Activated CD8-positive, alpha-beta T cell treated with anti-CD3 and anti-CD28 coated beads for 36 hours (primary cell): ENCODE results near the gene NDUFAF5. TPM values are rescaled to one million over a fixed set of nuclear protein-coding genes. Genes with fewer than 3 reads are reported as not detected.
A peak's percentile ranks its signal among the peaks of the same experiment; 100 is the strongest.

Experiments
- ATAC-seq: fragments of 200-7000 bp; cut with Tn5 transposase; one replicate; pipeline ENCODE4 v1.10.0; 2021; ENCODE audit warnings: mild to moderate bottlenecking, moderate library complexity
- CTCF ChIA-PET: fragments of 350-600 bp; sonication (Branson Sonifier 250); formaldehyde crosslinking; loops from one replicate; lab custom pipeline; 2021; ENCODE audit warnings: antibody characterized with exemption; lab: Charles Lee
- POLR2A ChIA-PET: fragments of 350-600 bp; sonication (Branson Sonifier 250); formaldehyde crosslinking; loops from one replicate; lab custom pipeline; 2021; ENCODE audit warnings: antibody characterized with exemption; lab: Charles Lee
- DNase-seq: peaks from one replicate; pipeline ENCODE4 v3.0.0-alpha.2; 2020
- H3K27ac Mint-ChIP-seq: one replicate; pipeline ENCODE4 v1.8.0; 2021; ENCODE audit warnings: mild to moderate bottlenecking, mixed read lengths
- H3K27me3 Mint-ChIP-seq: one replicate; pipeline ENCODE4 v1.8.0; 2021; ENCODE audit warnings: mixed read lengths
- H3K36me3 Mint-ChIP-seq: one replicate; pipeline ENCODE4 v1.8.0; 2021; ENCODE audit warnings: low read depth, mixed read lengths
- H3K4me1 Mint-ChIP-seq: one replicate; pipeline ENCODE4 v1.8.0; 2021; ENCODE audit warnings: low read depth, mixed read lengths
- H3K4me3 Mint-ChIP-seq: one replicate; pipeline ENCODE4 v1.8.0; 2021; ENCODE audit warnings: mild to moderate bottlenecking, moderate library complexity, mixed read lengths
- H3K9me3 Mint-ChIP-seq: one replicate; pipeline ENCODE4 v1.8.0; 2021; ENCODE audit warnings: mixed read lengths
- intact Hi-C: fragments of 100-400 bp; cut with micrococcal nuclease; formaldehyde crosslinking; loops from one replicate; pipeline ENCODE4 v1.10.0; 2022
- total RNA-seq, 2 experiments: library from RNA; stranded (reverse); gene quantifications; one replicate each; pipeline ENCODE4 v1.2.3, GENCODE V29; 2021
- TF ChIP-seq, protein P1 (sequence below): fragments of 200-600 bp; IDR thresholded peaks from one replicate; pipeline ENCODE4 v1.8.0; 2022; ENCODE audit warnings: antibody characterized with exemption, mild to moderate bottlenecking

Gene NDUFAF5
- total RNA-seq, 2 experiments from 2014 or later, result 25.9 to 28.4 TPM

- H3K27me3 Mint-ChIP-seq, result no peaks in the 10 kb centered on the region
- H3K4me1 Mint-ChIP-seq, result peaks cover 40% of the 10 kb centered on the region
- DNase-seq (no peak), ATAC-seq (peak; percentile 83)
- intact Hi-C loops, result loop anchor here (10.0 kb wide), 1 partner anchor 142 kb away; the partner anchor contains the start of gene TASP1
- no peak overlapping the region for H3K4me3 Mint-ChIP-seq
- TF ChIP-seq, protein P1, sequence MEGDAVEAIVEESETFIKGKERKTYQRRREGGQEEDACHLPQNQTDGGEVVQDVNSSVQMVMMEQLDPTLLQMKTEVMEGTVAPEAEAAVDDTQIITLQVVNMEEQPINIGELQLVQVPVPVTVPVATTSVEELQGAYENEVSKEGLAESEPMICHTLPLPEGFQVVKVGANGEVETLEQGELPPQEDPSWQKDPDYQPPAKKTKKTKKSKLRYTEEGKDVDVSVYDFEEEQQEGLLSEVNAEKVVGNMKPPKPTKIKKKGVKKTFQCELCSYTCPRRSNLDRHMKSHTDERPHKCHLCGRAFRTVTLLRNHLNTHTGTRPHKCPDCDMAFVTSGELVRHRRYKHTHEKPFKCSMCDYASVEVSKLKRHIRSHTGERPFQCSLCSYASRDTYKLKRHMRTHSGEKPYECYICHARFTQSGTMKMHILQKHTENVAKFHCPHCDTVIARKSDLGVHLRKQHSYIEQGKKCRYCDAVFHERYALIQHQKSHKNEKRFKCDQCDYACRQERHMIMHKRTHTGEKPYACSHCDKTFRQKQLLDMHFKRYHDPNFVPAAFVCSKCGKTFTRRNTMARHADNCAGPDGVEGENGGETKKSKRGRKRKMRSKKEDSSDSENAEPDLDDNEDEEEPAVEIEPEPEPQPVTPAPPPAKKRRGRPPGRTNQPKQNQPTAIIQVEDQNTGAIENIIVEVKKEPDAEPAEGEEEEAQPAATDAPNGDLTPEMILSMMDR, result no peak
- CTCF ChIA-PET, result interaction anchor here (1.3 to 2.5 kb wide), 4 partner anchors 11 to 231 kb away, joined by 4 to 9 read pairs (median 6); no protein-coding TSS in a partner anchor
- no peaks in the 10 kb centered on the region for H3K9me3 Mint-ChIP-seq
- H3K36me3 Mint-ChIP-seq, result peaks cover 46% of the 10 kb centered on the region
- POLR2A ChIA-PET, result no interaction called here
- peak overlapping the region; percentile 67 for H3K27ac Mint-ChIP-seq
Measured at GRCh38 chr20:13777171-13777601, 7.6 kb upstream of the NDUFAF5 start.

- H3K9me3 Mint-ChIP-seq, result no peaks in the 10 kb centered on the region
- TF ChIP-seq, protein P1, result no peak
- peaks cover 54% of the 10 kb centered on the region for H3K4me1 Mint-ChIP-seq
- H3K27me3 Mint-ChIP-seq, result no peaks in the 10 kb centered on the region
- ChIA-PET CTCF (no interaction called here), POLR2A (no interaction called here)
- intact Hi-C loops, result loop anchor here (10.0 kb wide), 1 partner anchor 144 kb away; the partner anchor contains the start of gene TASP1
- no peak overlapping the region for H3K27ac Mint-ChIP-seq
- peaks cover 47% of the 10 kb centered on the region for H3K36me3 Mint-ChIP-seq
- DNase-seq (no peak), ATAC-seq (no peak)
- no peak overlapping the region for H3K4me3 Mint-ChIP-seq
Measured at GRCh38 chr20:13778827-13779226, 6.0 kb upstream of the NDUFAF5 start.

GRCh38 chr20:13783528-13783927 is 1.3 kb upstream of the NDUFAF5 start:
- TF ChIP-seq, protein P1, result no peak
- ChIA-PET POLR2A (interaction anchor here (1.1 to 1.3 kb wide), 2 partner anchors 9 to 35 kb away, joined by 3 to 6 read pairs; no protein-coding TSS in a partner anchor), CTCF (interaction anchor here (1.4 to 4.0 kb wide), 3 partner anchors 8 to 31 kb away, joined by 3 to 29 read pairs (median 7); no protein-coding TSS in a partner anchor)
- ATAC-seq (no peak), DNase-seq (no peak)
- Mint-ChIP-seq H3K36me3 (peaks cover 40% of the 10 kb centered on the region), H3K27me3 (no peaks in the 10 kb centered on the region), H3K4me1 (peaks cover 57% of the 10 kb centered on the region), H3K27ac (no peak overlapping the region), H3K4me3 (peak overlapping the region; percentile 100), H3K9me3 (no peaks in the 10 kb centered on the region)
- intact Hi-C loops, result no loop called here

- Mint-ChIP-seq H3K4me1 (peaks cover 55% of the 10 kb centered on the region), H3K27me3 (no peaks in the 10 kb centered on the region), H3K9me3 (no peaks in the 10 kb centered on the region), H3K4me3 (peak overlapping the region; percentile 100), H3K36me3 (peaks cover 38% of the 10 kb centered on the region), H3K27ac (peak overlapping the region; percentile 98)
- CTCF ChIA-PET, result interaction anchor here (1.1 to 4.0 kb wide), 7 partner anchors 9 to 32 kb away, joined by 3 to 29 read pairs (median 4); no protein-coding TSS in a partner anchor
- peak; percentile 7 for ATAC-seq
- intact Hi-C loops, result no loop called here
- DNase-seq, result no peak
- POLR2A ChIA-PET, result interaction anchor here (0.5 to 1.3 kb wide), 4 partner anchors 10 to 536 kb away, joined by 3 to 6 read pairs (median 3); no protein-coding TSS in a partner anchor
- TF ChIP-seq, protein P1, result no peak
Measured at GRCh38 chr20:13784271-13784892, 446 bp upstream of the NDUFAF5 start.
